AG08396 (cell line): Measurements from ENCODE around the gene MAOB.
"Not testable (repeated sequence)": the region's sequence is repeated elsewhere in the genome, so short reads cannot be mapped to it uniquely, and the experiment has no call there.

Experiments used
- DNase-seq: peaks from one replicate; pipeline ENCODE4 v3.0.0; 2012; ENCODE audit warnings: low spot score, mixed read lengths

Gene MAOB

DNA sequence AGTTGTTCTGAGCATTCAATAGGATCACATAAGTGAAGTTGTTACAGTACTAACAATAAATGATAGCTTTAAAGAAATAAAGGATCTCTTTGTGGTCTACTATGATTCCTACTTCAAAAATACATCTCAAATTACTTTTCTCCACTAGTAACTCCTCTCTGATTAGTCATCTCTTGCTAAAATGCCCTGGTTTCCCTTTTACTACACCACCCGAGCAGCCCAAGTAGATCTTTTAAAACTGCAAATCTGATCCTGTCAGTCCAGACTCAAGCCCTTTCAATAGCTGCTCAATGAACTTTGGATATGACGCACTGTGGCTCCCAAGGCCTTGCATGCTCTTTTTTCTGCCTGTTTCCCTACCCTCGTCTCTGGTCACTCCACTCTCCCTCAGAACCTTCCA lies 128.6 kb downstream of the MAOB start:
- peak; percentile 7 for DNase-seq

DNA sequence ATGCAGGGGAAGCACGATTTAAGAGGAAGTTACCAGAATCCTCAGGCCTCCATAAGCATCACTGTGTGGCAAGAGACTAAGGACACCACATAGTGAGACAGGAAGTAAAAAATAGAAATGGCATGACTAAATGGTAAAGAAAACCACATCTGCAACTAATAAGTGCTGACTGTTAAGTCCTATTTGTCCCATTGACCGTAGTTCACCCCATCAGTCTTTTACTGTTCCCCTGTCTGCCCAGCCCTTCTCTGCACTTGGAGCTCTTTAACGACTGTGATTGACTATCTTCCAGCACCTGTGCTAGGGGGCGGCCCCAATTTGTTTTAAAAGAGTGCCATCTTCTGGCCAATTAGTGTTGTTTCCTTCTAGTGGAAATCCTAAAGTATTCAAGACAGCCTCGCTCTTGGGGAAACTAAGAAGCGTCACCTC lies 132.0 kb downstream of the MAOB start:
- peak; percentile 25 for DNase-seq

DNA sequence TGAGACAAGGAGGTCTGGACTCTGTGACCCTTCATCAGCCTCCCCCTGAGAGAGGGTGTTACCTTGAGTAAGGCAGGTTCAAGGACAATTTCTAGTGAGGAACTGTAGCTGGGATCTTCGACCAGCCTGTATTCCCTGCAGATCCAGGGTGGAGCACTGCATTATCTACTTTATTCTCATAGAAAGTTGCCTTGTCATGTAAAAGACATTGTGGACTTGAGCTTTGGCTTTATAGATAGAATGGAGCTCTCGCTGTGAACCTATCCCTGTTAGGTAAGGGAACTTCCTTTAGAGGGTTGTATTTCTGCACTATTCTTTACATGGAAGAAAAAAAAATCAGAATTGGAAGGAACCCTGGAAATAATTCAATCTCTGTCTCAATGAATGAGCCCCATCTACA lies 134.8 kb downstream of the MAOB start:
- DNase-seq: no peak

DNA sequence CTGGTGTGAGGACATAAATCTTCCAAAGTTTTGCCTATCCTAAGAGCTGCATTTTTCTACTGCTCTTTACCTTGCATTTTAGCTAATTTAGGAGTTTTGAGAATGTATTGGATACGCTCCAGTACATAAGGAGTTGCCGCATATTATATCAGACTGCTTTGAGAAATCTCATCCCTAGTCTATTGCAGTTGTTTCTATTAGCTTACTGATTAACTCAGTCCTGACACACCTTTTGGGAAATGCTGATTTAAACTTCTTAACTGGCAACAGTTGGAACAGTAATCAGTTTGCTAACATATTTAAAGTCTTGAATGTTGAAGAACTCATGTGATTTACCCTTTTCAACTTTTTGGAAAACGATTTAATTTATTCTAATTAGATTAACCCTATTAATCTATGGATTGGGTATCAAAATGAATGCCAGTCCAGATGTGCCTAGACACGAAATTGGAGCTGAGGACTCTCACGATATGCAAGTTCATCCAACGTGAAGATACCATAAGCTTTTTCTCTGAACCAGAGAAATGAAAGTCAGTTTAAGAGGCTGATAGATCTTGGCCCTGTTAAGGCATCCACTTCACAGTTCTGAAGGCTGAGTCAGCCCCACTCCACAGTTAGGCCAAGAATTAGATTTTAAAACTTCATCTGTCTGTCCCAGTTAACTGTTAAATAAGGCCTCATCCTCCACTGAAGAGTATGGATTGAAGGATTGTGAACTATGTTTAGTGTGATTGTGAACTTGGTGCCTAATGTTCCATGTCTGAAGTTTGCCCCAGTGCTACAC lies 136.1 kb downstream of the MAOB start:
- no peak for DNase-seq

DNA sequence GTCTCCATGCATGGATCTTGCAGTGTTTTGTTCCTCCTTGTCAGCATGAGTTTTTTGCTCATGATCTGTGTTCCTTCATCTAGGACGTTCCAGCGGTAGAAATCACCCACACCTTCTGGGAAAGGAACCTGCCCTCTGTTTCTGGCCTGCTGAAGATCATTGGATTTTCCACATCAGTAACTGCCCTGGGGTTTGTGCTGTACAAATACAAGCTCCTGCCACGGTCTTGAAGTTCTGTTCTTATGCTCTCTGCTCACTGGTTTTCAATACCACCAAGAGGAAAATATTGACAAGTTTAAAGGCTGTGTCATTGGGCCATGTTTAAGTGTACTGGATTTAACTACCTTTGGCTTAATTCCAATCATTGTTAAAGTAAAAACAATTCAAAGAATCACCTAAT lies 138.0 kb downstream of the MAOB start:
- no peak for DNase-seq

DNA sequence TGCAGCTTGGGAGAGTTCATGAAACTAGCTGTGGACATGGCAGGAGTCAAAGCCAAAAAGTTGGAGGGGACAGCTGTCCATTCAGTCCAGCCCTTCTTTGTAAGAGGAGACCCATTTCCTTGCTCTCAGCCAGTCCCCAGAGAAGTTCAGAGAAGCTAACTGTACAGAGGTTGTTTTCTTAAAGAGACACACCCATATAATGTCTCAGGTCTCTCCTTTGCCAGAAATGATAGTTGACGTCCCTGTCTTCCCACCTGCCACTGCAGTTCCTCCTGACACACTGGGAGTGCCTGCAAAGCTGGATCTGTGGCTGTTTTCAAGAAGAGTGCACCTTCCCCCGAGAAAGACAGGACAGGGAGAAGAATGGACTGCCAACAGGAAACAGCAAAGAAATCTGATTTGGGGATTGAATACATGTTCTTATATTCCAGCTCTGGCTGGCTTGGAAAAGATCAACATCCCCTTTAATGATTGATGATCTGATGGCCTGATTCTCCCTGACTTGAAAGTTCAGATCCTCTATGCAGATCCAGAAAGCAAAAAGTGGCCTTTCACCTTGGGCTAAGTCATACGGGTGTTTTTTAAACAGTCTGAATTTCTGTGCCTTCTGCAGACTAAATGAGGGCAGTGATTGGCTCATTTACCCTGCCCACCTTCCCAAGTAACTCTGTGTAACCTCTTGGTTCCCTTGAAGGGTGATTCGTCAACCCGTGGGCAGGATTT lies 139.0 kb downstream of the MAOB start:
- no peak for DNase-seq

DNA sequence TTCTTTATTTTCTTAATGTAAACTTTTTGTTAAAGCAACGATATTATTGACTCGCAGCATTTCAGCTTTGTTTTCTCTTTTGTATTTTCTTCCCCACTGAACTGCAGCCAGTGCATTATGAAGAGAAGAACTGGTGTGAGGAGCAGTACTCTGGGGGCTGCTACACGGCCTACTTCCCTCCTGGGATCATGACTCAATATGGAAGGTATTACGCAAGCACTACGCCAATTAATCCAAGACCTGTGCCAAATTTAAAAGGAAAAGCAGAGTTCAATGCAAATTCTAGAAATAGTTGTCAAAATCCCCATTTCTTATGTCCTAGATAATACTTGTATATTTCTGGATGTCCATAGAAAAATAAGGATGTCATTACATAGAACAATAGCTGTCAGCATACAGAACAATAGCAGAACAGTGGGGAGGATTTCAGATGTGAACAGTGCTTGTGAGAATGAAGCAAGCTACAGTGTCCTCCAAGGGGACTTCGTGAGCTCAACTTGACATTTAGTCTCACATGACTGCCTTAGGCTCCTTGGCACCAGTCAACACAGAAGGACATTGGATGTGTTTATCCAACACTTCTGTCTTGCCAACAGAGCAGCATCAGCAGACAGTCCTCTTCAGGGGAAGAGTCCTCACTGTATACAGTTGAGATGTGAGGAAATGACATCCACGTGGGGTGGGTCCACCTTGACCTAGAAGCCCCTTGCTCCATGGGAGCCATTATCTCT lies 140.2 kb downstream of the MAOB start:
- no peak for DNase-seq

DNA sequence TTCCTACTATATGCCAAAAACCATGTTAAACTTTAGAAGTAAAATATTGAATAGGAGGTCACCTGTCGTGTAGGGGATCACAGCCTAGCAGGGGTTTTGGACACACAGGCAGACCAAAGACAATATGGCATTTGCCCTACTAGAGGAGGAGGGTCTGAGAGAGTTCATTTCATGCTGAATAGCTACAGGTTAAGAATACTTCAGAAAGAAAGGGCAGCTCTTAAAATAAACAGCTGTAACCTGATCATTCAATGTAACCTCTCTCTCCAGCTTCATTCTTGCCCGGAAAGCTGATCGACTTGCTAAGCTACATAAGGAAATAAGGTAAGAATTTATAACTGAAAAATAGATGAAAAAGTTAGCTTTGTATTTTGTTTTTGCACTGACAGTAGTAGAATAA lies 146.3 kb downstream of the MAOB start:
- DNase-seq: no peak

DNA sequence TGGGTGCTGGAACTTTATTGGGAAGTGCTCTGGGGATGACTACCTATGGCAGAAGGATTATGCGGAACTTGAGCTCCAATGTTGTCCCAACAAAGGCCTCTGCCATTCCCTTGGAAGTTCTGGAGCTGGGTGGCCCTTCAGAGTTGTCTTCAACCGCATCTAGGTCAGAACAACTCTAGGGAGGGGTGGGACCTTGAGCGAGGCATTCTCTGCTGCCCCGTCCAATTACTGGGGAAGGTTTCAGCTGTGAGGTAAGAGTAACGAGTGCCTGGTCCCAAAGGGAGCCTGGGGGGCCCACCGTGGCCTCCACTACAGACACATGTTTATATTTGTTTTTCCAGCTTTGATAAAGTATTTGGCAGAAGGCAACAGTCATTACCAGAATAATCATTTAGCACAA lies 146.7 kb downstream of the MAOB start:
- no peak for DNase-seq

DNA sequence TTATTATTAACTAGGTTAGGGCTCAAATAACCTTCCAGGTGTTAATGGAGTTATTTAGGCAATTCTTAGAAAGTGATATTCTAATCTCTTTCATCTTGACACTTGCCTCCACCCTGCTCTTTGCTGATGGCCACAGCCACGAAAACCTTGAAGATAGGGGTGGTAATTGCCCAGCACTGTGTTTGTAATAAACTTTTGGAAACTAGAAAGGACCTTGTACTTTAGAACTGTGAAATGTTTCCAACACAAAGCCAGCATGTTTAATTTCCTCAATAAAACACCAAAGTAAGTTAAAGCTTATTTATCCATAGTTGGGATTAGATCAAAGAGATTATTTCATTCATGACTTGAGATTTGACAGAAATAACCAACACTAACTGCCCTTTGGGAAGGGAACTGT lies 147.8 kb downstream of the MAOB start:
- DNase-seq: no peak

DNA sequence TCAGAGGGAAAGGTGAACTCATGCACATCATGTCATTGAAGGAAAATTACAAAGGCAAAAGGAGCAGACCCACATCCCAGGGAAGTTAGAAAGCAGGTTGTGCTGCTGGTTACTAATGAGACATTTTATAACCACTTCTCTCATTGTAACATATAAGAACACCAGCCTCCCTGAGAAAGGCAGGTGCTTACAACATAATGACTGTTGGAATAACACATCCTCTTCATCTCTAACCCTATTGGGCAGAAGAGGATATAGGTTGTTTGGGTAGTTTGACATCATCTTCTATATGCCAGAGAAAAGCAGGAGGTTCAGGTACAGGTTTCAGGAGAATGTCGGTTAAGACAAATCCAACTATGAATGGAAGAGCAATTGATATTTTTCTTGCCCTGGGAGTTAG lies 148.6 kb downstream of the MAOB start:
- DNase-seq: no peak

DNA sequence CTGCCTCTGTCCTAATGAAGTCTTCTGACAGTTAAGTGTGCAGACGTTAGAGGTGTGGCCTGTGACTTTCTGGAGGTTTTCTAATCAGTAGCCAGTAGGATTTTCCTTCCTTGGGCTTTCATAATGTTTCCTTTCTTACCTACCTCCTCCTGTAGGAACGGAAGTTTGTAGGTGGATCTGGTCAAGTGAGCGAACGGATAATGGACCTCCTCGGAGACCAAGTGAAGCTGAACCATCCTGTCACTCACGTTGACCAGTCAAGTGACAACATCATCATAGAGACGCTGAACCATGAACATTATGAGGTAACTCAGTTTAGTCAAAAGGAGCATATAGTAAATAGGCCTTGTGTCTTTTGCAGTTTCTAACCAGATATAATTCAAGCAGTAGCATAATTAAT lies 151.2 kb downstream of the MAOB start:
- no peak for DNase-seq

DNA sequence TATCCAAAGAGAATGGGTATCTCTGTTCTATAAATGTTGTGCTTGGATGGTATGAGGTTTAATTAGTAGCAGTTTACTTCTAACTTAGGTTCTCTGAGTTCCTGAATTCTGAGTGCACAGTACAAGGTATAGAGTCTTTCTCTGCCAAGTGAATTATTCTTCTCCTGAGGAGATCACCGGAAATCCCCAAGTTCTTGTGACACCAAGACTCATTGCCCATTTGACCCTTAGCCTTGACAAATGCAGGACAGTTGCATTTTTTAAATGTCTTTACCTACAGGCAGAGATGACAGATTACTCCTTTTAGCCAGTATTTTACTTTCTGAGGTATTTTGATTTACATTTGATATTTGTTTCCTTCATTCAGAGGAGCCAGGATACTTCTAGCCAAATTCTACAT lies 153.3 kb downstream of the MAOB start:
- DNase-seq: no peak

DNA sequence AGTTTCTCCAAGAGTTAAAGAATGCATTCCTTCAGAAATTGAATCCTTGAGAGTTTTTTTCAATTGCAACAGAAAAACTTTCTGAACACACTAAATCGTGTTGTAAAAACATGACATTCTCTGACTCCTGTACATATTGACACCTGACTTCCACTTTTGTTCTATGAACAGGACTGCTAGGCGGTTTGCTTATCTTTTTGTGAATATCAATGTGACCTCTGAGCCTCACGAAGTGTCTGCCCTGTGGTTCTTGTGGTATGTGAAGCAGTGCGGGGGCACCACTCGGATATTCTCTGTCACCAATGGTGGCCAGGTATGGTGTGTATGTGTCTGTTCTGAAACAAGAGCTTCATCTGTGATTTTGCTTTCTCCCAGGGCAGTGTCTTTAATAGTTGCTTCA lies 154.2 kb downstream of the MAOB start:
- DNase-seq: no peak

DNA sequence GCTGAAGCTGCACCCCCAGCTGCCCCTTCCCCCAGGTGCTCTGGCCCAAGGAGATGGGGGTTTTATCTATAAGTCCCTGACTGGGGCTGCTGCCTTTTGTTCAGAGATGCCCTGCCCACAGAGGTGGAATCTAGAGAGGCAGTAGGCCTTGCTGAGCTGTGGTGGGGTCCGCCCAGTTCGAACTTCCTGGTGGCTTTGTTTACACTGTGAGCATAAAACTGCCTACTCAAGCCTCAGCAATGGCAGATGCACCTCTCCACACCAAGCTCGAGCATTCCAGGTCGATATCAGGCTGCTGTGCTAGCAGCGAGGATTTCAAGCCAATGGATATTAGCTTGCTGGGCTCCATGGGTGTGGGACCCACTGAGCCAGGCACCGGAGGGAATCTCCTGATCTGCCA lies 155.0 kb downstream of the MAOB start:
- not testable (repeated sequence) for DNase-seq

DNA sequence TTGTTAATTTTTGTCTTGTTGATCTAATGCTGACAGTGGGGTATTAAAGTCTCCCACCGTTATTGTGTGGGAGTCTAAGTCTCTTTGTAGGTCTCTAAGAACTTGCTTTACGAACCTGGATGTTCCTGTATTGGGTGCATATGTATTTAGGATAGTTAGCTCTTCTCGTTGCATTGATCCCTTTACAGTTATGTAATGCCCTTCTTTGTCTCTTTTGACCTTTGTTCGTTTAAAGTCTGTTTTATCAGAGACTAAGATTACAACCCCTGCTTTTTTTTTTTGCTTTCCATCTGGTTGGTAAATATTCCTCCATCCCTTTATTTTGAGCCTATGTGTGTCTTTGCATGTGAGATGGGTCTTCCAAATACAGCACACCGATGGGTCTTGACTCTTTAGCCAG lies 157.0 kb downstream of the MAOB start:
- DNase-seq: not testable (repeated sequence)

DNA sequence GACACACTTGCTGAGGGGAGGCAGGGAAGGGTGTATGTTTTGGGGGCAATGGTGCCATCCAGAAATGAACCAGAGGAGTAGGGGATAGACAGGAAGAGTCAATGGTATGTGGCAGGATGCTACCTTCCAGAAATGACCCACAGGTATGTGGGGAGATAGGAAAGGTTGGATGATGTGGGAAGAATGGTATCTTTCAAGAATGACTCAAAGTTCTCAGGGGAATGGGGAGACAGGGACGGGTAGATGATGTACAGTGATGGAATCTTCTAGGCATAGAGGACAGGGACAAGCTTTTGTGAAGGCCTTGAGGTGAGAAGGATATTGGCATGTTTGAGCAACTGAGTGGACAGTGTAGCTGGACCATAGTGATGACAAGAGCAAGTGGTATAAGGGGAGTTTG lies 161.3 kb downstream of the MAOB start:
- DNase-seq: no peak

DNA sequence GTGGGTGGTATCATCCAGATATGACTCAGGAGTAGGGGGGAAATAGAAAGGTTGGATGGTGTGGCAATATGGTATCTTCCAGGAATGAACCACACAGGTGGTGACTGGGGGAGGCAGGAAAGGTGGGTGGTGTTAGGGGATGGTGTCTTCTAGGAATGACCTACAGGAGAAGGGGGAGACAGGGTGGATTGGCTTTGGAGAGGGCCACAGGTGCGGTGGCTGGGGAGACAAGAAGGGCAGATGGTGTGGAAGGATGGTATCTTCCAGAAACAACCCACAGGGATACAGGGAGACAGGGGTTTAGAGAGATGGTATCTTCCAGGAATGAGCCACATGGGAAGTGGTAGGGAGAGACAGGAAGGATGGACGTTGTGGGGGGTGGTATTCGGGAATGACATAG lies 162.2 kb downstream of the MAOB start:
- no peak for DNase-seq

DNA sequence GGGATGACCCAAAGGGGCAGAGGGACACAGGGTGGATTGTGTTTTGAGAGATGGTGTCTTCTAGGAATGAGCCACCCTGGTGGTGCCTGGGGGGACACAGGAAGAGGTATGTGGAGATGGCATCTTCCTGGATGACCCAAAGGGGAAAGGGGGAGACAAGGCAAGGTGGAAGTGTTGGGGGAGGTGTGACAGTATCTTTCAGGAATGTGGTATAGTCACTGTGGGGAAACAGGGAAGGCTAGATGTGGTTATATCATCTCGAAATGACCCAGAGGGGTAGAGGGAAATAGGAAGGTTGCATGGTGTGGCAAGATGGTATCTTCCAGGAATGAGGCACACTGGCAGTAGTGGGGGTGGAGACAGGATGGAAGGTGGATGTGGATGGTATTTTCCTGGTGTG lies 163.3 kb downstream of the MAOB start:
- DNase-seq: no peak

DNA sequence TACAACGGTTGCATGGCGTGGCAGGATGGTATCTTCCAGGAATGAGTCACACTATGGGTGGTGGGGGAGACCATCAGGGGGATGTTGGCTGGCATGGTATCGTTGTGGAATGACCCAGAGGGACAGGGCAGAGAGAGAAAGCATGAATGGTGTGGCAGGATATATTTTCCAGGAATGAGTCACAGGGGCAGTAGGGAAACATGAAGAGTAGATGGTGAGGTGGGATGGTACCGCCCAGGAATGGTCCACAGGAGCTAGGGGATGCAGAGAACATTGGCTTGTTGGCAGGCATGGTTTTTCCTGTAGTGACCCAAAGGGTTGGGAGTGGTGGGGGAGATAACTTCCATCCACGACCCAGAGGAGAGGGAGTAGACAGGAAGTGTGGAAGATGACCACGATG lies 163.7 kb downstream of the MAOB start:
- no peak for DNase-seq

DNA sequence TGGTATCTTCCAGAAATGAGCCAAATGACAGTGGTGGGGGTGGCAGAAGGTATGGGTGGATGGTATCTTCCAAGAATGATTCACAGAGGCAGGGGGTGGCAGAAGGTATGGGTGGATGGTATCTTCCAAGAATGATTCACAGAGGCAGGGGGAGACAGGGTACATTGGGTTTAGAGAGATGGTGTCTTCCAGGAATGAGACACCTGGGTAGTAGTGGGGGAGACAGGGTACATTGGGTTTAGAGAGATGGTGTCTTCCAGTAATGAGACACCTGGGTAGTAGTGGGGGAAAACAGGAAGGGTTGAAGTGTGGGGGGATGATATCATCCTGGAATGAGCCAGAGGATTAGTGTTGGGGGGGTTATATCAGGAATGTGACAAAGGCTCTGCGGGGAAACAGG lies 164.2 kb downstream of the MAOB start:
- no peak for DNase-seq

DNA sequence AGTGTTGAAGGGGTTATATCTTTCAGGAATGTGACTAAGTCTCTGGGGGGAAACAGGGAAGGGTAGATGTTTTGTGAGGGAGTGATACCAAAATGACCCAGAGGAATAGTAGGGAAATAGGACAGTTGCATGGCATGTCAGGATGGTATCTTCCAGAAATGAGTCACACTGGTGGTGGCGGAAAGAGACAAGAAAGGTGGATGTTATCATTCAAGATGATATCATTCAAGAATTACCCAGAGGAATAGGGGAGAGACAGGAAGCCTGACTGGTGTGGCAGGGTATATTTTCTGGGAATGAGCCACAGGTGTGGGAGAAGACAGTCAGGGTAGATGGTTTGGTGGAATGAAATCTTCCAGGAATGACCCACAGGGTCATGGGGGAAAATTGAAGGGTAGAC lies 165.1 kb downstream of the MAOB start:
- no peak for DNase-seq

DNA sequence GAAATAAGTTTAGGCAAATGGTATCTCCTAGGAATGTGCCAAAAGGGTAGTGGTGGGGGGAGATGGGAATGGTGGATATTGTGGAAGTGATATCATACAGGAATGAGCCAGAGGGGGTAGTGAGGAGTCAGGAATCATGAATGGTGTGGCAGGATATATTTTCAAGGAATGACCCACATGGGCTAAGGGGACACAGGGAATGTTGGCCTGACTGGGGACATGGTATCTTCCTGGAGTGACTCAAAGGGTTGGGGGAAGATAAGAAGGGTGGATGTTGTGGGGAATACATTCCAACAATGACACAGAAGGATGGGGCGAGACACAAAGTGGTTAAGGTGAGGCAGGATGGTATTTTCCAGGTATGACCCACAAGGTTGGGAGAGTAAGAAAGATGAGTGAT lies 165.6 kb downstream of the MAOB start:
- DNase-seq: no peak
